ENCODE data around the gene RBMS3. TPM values are rescaled to one million over a fixed set of nuclear protein-coding genes. Genes with fewer than 3 reads are reported as not detected.

The RBMS3 gene
- total and polyA plus RNA-seq, 2 experiments from 2014 or later, result 20.8 TPM

DNA sequence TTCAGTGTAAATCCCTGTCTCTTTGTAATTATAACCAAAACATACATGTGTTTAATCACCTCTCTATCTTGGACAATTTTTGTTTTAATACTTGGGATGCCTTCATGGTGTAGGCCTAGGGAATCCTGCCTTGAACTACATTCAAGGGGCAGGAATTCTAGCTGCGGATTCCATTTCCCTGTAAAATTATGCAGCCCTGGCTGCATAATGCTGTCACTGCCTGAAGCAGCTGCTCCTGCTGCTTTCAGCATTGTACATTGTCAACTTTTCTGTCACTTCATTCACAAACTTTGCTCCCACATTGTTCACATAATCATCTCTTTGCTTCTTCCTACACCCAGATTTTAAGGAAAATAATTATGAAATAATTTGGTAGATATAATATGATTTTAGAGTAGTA, 638.7 kb downstream of the RBMS3 start:
- peak in 1 of 2 donors; percentile 13 for DNase-seq (ENCODE audit: low read depth in 1 of 2, low spot score in 1 of 2)
- Histone ChIP-seq H3K27me3 (no peaks in the 10 kb centered on the region), H3K9me3 (ENCODE audit: low read depth) (no peaks in the 10 kb centered on the region), H3K4me3 (no peak overlapping the region), H3K4me1 (ENCODE audit: low read depth) (no peaks in the 10 kb centered on the region), H3K27ac (no peak overlapping the region), H3K36me3 (no peaks in the 10 kb centered on the region)
- TF ChIP-seq, protein P1, sequence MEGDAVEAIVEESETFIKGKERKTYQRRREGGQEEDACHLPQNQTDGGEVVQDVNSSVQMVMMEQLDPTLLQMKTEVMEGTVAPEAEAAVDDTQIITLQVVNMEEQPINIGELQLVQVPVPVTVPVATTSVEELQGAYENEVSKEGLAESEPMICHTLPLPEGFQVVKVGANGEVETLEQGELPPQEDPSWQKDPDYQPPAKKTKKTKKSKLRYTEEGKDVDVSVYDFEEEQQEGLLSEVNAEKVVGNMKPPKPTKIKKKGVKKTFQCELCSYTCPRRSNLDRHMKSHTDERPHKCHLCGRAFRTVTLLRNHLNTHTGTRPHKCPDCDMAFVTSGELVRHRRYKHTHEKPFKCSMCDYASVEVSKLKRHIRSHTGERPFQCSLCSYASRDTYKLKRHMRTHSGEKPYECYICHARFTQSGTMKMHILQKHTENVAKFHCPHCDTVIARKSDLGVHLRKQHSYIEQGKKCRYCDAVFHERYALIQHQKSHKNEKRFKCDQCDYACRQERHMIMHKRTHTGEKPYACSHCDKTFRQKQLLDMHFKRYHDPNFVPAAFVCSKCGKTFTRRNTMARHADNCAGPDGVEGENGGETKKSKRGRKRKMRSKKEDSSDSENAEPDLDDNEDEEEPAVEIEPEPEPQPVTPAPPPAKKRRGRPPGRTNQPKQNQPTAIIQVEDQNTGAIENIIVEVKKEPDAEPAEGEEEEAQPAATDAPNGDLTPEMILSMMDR (IDR thresholded peaks at IDR 0.05; ENCODE audit: low read depth, low read length), result no peak

DNA sequence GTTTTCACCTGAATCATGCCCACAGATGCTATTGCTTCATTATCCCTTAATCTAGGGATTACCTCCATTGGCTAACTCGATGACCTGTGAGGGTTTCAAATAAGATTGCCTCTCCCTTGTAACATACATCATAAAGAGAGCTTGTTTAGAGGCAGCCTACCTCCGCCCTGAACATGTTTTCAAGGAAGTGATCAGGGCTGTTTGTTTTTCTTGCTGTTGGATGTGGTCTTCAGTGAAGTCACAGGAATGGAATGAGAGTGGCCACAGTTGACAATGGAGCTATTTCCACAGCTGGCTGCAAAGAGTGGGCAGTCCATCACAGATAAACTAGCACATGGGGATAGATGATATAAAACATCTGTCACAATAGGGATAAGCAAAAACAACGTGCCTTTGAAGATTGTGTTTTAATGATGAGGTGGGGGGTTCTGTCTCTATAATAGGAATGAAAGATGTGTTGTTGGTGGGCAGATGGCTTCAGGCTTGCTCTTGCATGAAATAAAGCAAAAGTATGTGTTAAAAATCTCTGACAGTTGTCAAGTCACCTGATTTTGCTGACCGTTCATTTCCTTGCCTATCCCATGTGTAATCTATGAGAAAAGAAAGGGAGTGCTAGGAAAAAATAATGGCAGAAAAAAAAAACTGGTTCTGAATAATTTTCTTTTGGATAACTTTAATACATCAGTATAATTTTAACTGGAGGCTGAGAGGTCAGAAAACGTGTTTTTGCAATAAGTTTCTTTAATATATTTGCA, 642.3 kb downstream of the RBMS3 start:
- TF ChIP-seq, protein P1 (IDR thresholded peaks at IDR 0.05; ENCODE audit: low read depth, low read length), result no peak
- DNase-seq (ENCODE audit: low read depth in 1 of 2, low spot score in 1 of 2), result peak in 1 of 2 donors; percentile 93
- Histone ChIP-seq H3K36me3 (no peaks in the 10 kb centered on the region), H3K4me3 (no peak overlapping the region), H3K9me3 (ENCODE audit: low read depth) (no peaks in the 10 kb centered on the region), H3K27me3 (no peaks in the 10 kb centered on the region), H3K4me1 (ENCODE audit: low read depth) (no peaks in the 10 kb centered on the region), H3K27ac (no peak overlapping the region)

DNA sequence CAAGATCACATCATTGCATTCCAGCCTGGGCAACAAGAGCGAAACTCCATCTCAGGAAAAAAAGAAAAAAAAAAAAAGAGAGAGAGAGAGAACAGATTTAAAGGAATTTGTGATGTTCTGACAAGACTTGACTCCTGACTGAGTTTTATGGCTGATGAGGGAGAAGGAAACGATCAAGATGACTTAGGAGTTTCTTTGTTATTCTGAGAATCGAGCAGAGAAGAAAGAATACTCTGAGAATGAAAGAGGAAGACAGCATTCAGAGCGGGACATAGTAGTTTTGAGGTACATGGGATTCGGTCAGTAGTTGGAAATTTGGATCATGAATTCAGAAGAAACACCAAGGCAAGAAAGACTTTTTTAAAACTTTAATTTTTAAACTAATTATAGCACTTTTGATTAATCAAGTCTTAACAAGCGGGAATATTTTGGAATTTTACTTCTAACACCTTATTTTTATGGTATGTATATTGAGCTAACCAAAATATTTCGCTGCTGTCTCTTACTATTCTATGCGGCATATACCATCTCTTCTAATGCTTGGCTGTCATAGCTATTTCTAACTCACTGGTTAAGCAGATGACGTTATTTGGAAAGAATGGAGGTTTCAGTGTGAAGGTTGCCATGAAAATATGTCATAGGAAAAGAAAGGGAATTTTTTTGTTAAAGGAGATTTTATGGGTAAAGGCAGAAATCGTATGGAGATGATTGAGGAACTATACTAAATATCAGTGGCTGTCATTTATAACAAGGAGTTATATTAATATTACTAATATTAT, 644.1 kb downstream of the RBMS3 start:
- H3K4me1 ChIP-seq (ENCODE audit: low read depth), result no peaks in the 10 kb centered on the region
- H3K9me3 ChIP-seq (ENCODE audit: low read depth), result no peaks in the 10 kb centered on the region
- H3K36me3 ChIP-seq, result no peaks in the 10 kb centered on the region
- H3K27ac ChIP-seq, result no peak overlapping the region
- no peak overlapping the region for H3K4me3 ChIP-seq
- H3K27me3 ChIP-seq, result no peaks in the 10 kb centered on the region
- DNase-seq (ENCODE audit: low read depth in 1 of 2, low spot score in 1 of 2), result peak in 1 of 2 donors; percentile 41
- TF ChIP-seq, protein P1 (IDR thresholded peaks at IDR 0.05; ENCODE audit: low read depth, low read length), result no peak

DNA sequence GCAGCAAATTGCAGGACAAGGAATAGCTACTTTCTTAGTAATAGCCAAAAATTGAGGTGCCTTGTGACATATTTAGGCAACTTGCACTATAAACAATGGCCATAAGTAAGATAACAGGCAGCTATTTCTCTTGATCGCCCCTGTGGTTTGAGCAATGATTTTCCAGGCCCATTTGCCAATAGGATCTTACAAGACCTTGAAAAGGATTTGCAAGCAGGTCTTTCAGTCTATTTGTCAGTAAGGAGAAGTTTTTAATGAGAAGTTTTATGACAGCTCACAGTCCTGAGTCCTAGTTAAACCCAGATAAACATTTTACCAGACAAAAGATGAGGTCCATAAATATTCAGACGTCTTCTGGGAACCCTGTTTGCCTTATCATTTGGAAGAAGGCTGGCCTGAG, 645.5 kb downstream of the RBMS3 start:
- Histone ChIP-seq H3K36me3 (no peaks in the 10 kb centered on the region), H3K27ac (no peak overlapping the region), H3K4me1 (ENCODE audit: low read depth) (no peaks in the 10 kb centered on the region), H3K27me3 (no peaks in the 10 kb centered on the region), H3K9me3 (ENCODE audit: low read depth) (no peaks in the 10 kb centered on the region), H3K4me3 (no peak overlapping the region)
- DNase-seq (ENCODE audit: low read depth in 1 of 2, low spot score in 1 of 2), result peak in 1 of 2 donors; percentile 31
- TF ChIP-seq, protein P1 (IDR thresholded peaks at IDR 0.05; ENCODE audit: low read depth, low read length), result no peak

DNA sequence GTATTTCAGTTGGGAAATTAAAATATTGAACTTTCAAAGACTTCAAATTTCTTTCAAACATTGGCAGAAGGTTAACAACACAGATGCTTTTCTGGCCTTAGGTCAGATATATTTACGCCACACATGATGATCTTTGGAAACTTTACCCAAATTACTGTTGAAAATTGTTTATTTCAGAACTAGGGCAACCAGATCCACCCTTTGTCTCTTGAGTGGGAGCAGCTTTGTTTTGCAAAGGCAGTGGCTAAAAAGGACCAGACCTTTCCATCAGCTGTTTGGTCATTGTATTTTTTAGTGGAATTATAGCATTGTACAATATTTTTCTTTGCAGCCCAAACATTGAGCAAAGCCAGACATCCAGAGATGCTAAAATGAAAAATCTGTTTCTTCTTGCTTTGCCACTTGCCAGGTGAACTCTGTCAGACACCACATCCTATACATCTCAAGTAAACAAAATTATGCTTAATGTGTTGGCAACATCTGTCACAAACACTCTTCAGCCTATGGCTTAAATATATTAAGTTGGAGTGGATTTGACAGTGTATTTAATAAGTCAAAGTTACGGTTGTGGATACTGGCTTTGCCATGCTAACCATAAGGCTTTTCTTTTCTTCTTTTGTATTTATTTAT, 651.9 kb downstream of the RBMS3 start:
- Histone ChIP-seq H3K4me1 (ENCODE audit: low read depth) (peaks cover 4% of the 10 kb centered on the region), H3K36me3 (no peaks in the 10 kb centered on the region), H3K9me3 (ENCODE audit: low read depth) (no peaks in the 10 kb centered on the region), H3K27ac (no peak overlapping the region), H3K4me3 (no peak overlapping the region), H3K27me3 (no peaks in the 10 kb centered on the region)
- no peak for DNase-seq (ENCODE audit: low read depth in 1 of 2, low spot score in 1 of 2)
- TF ChIP-seq, protein P1 (IDR thresholded peaks at IDR 0.05; ENCODE audit: low read depth, low read length), result no peak
